GM21717 (cell line): ENCODE results near the gene BRIP1.
"Not testable (repeated sequence)": the region's sequence is repeated elsewhere in the genome, so short reads cannot be mapped to it uniquely, and the experiment has no call there.

Experiments used
- ATAC-seq: cut with Tn5 transposase; IDR thresholded peaks from one replicate; pipeline ENCODE4 v1.9.1; 2021; ENCODE audit warnings: mild to moderate bottlenecking, moderate library complexity; ENCODE audit not compliant: unreplicated experiment

The BRIP1 gene

GRCh38 chr17:61702450-61702849 is 160.9 kb downstream of the BRIP1 start:
- no peak for ATAC-seq

DNA sequence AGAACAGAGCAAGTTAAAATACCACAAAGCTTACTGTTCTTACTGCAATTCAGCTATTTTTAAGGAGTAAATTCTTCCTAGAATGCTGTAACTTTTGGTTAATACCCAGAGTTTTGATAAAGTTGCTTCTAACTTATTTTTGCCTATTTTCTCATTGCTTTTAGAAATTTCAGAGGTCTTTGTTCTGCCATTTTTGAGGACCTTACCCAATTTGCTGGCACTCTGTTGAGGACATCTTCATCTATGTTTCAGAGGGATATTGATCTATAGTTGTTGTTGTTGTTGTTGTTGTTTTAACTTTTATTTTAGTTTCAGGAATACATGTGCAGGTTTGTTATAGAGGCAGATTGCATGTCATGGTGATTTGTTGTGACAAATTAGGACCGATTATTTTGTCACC is 161.3 kb downstream of the BRIP1 start:
- ATAC-seq = no peak

- ATAC-seq = no peak
These were observed 162.0 kb downstream of the BRIP1 start for GRCh38 chr17:61701334-61701733.

GRCh38 chr17:61700252-61700651 is 163.1 kb downstream of the BRIP1 start:
- ATAC-seq = no peak

GRCh38 chr17:61699694-61700093 is 163.6 kb downstream of the BRIP1 start:
- no peak for ATAC-seq

DNA sequence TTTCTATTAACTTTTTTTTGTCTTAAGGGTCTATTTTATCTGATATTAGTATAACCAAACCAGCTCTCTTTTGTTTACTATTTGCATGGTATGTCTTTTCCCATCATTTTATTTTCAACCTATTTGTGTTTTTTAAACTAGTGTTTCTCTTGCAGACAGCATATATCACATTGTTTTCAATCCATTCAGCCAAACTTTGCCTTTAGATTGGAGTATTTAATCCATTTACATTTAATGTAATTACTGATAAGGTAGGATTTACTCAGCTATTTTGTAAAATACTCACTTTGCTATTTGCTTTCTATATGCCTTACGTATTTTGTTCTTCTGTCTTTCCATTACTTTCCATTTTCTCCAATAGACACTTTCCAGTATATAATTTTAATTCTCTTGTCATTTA is 164.3 kb downstream of the BRIP1 start:
- no peak for ATAC-seq

- ATAC-seq = no peak
These were observed 165.1 kb downstream of the BRIP1 start for GRCh38 chr17:61698244-61698643.

- ATAC-seq = no peak
These were observed 167.5 kb downstream of the BRIP1 start for GRCh38 chr17:61695779-61696337.

DNA sequence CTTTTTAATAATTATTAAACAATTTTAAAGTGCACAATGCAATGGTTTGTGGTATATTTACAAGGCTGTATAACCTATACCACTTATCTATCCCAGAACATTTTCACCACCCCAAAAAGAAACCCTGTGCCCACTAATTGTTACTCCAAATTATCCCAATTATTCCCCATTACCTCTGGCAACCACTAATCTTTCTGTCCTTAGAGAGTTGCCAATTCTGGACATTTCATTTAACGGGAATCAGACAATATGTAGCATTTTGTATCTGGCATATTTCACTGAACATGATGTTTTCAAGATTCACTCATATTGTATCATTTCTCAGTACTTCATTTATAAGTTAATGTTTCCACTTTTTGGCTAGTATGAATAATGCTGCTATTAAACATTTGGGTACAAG is 169.2 kb downstream of the BRIP1 start:
- no peak for ATAC-seq

- no peak for ATAC-seq
These were observed 173.6 kb downstream of the BRIP1 start for GRCh38 chr17:61689610-61690180.

- ATAC-seq = no peak
These were observed 175.6 kb downstream of the BRIP1 start for GRCh38 chr17:61687769-61688168.

GRCh38 chr17:61686113-61686512 is 177.2 kb downstream of the BRIP1 start:
- no peak for ATAC-seq

DNA sequence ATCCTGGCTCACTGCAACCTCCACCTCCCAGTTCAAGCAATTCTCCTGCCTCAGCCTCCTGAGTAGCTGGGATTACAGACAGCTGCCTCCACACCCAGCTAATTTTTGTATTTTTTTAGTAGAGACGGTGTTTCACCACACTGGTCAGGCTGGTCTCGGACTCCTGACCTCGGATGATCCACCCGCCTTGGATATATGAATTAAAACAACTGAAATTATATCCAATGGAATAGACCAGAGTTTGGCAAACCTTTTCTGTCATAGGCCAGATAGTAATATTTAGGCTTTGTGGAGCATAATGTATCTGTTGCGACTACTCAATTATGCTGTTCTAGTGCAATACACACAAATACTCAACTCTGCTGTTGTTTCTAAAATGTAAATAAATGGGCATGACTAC is 178.5 kb downstream of the BRIP1 start:
- ATAC-seq = no peak

DNA sequence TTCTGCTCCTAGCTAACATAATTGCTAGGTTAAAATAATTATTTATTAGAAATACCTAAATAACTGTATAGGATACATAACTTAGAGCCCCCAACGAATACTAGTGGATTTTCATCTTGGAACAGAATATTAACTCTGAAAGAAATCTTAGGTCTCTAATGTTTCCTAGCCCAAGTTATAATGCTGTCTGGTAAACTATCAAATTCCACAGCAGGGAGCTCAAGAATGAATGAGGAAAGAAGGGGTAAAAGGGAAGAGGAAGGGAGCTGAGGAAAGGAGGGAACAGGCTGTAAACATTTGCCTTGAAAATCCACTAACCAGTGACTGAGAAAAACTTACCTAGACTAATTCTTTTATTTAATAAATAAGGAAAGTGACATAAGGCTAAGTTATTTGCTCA is 179.2 kb downstream of the BRIP1 start:
- ATAC-seq = no peak

GRCh38 chr17:61683466-61683865 is 179.9 kb downstream of the BRIP1 start:
- ATAC-seq = no peak

DNA sequence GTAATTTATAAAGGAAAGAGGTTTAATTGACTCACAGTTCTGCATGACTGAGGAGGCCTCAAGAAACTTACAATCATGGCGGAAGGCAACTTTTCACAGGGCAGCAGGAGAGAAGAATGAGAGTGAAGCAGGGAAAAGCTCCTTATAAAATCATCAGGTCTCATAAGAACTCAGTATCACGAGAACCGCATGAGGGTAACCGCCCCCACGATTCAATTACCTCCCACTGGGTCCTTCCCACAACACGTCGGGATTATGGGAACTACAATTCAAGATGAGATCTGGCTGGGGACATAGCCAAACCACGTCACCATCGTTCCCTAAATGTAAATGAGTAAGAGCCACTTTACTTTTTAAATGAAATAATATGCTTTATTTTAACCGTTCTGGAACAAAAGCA is 182.4 kb downstream of the BRIP1 start:
- no peak for ATAC-seq

DNA sequence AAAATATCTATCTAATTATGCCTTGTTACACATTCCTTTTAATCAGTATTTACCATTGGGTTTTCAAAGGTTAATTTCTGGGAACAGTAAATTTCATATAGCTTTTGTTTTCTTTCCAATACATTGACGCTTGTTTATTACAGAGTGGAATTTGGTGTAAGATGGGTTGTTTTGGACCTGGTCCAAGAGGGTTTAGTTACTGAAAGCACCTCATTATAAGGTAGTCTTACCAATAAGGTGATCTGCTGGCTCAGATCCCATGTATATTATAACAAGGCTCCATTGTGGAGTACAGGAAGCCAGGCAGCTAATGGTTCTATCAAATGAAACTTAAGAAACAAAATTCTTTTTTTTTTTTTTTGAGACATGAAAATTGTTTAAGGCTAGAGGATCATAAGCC is 185.0 kb downstream of the BRIP1 start:
- ATAC-seq = no peak

DNA sequence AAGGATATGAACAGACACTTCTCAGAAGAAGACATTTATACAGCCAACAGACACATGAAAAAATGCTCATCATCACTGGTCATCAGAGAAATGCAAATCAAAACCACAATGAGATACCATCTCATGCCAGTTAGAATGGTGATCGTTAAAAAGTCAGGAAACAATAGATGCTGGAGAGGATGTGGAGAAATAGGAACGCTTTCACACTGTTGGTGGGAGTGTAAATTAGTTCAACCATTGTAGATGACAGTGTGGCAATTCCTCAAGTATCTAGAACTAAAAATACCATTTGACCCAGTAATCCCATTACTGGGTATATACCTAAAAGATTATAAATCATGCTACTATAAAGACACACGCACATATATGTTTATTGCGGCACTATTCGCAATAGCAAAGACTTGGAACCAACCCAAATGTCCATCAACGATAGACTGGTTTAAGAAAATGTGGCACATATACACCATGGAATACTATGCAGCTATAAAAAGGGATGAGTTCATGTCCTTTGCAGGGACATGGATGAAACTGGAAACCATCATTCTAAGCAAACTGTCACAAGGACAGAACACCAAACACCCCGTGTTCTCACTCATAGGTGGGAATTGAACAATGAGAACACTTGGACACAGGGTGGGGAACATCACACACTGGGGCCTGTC is 186.0 kb downstream of the BRIP1 start:
- not testable (repeated sequence) for ATAC-seq

GRCh38 chr17:61676522-61676921 is 186.8 kb downstream of the BRIP1 start:
- ATAC-seq = not testable (repeated sequence)

GRCh38 chr17:61674609-61675008 is 188.7 kb downstream of the BRIP1 start:
- ATAC-seq = not testable (repeated sequence)

GRCh38 chr17:61673019-61673897 is 190.1 kb downstream of the BRIP1 start:
- ATAC-seq = not testable (repeated sequence)

- ATAC-seq = no peak
These were observed 191.2 kb downstream of the BRIP1 start for GRCh38 chr17:61672140-61672539.
